Esophagus squamous epithelium (tissue), 5 donors: ENCODE results near the gene CHD3. TPM values are rescaled to one million over a fixed set of nuclear protein-coding genes. Genes with fewer than 3 reads are reported as not detected.

Experiments used
- DNase-seq: peaks from one replicate; lab custom pipeline; 2025; lab: John Stamatoyannopoulos, UW
- H3K27ac ChIP-seq, 4 donors: fragments of 200-600 bp; sonication (generic); one replicate each; pipeline ENCODE4 v1.5.1; 2016 to 2019; ENCODE audit warnings: mild to moderate bottlenecking in 1 of 4
- H3K27me3 ChIP-seq, 4 donors: fragments of 200-600 bp; sonication (generic); 1 replicate in 3 of 4; 2 replicates in 1 of 4; pipeline versions ENCODE4 v1.5.1 to v1.6.0; 2017 to 2021; ENCODE audit warnings: antibody characterized with exemption in 1 of 4
- H3K36me3 ChIP-seq, 3 donors: fragments of 200-600 bp; sonication (generic); one replicate each; pipeline ENCODE4 v1.5.1; 2016 to 2019
- H3K4me1 ChIP-seq, 3 donors: fragments of 200-600 bp; sonication (generic); one replicate each; pipeline ENCODE4 v1.5.1; 2017 to 2019
- H3K4me3 ChIP-seq, 4 donors: fragments of 200-600 bp; sonication (generic); 1 replicate in 3 of 4; 2 replicates in 1 of 4; pipeline ENCODE4 v1.5.1; 2016 to 2019; ENCODE audit warnings: mild to moderate bottlenecking in 2 of 4, moderate library complexity in 1 of 4
- H3K9me3 ChIP-seq, 3 donors: fragments of 200-600 bp; sonication (generic); one replicate each; pipeline ENCODE4 v1.5.1; 2016 to 2019
- POLR2A ChIP-seq, 4 donors: fragments of 450-650 bp; IDR thresholded peaks; one replicate each; pipeline ENCODE4 v1.6.1; 2017; ENCODE audit warnings: antibody characterized with exemption in 4 of 4, mild to moderate bottlenecking in 4 of 4, moderate library complexity in 3 of 4
- WGBS, 2 donors: methylation state at CpG; one replicate each; pipeline ENCODE4 v1.1.5; 2018; 5-methylcytosine and 5-hydroxymethylcytosine counted together
- intact Hi-C: fragments of 100-400 bp; cut with DNase I; formaldehyde crosslinking; loops from one replicate; pipeline ENCODE4 v1.15.0; 2022
- total RNA-seq, 4 donors: library from RNA; depleted of rRNA; stranded (reverse); fragments of >200 nt; gene quantifications; one replicate each; pipeline ENCODE4 v1.1.0, GENCODE V29; 2016
- TF ChIP-seq, protein P1 (sequence below), 6 experiments: fragments of 450-650 bp in 4 of 6; fragments of 200-600 bp in 2 of 6; sonication (generic) in 2 of 6; IDR thresholded peaks; one replicate each; pipeline ENCODE4 v1.5.1; 2016 to 2019; ENCODE audit warnings: antibody characterized with exemption in 6 of 6, mild to moderate bottlenecking in 4 of 6, moderate library complexity in 4 of 6
- donor health status: DM: yes; HTN: yes; CAD: no.

Gene CHD3
- total RNA-seq, 4 donors from 2014 or later: 57.7 to 93.5 (median 73.0) TPM

DNA sequence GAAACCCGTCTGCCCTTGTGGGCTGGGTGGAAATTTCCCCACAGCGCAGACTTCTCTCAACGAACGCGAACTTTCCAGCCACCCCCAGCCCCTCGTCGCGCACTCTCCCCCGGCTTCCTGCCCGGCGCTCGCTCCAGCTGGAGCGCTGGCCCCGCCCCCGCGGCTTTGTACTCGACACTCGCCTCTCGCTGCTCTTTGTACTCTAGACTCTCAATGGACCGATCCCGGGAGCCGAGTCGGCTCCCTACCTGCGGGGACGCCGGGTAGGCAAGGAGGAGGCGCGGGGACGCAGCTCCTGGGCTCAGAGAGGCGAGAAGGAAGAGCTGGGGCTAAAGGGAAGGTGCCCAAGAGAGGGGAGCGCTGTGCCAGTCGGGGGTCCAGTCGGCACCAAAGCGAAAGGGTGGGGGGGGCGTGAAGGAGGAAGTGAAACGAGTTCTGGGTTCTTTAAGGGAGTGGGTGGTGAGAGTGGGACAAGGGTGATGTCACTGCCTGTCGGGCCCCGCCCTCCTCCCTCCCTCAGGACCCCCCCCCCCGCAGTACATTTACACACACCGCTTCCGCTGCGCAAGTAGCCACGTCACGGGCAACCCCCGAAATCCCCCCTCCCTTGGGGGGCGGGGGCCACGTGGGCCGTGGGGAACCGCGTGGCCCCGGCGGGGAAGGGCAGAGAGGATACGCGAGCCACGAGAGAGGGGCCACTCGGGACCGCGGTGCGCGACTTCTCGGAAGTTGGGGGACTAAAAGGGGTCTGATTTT, 44.9 kb upstream of the CHD3 start:
- TF ChIP-seq, protein P1, sequence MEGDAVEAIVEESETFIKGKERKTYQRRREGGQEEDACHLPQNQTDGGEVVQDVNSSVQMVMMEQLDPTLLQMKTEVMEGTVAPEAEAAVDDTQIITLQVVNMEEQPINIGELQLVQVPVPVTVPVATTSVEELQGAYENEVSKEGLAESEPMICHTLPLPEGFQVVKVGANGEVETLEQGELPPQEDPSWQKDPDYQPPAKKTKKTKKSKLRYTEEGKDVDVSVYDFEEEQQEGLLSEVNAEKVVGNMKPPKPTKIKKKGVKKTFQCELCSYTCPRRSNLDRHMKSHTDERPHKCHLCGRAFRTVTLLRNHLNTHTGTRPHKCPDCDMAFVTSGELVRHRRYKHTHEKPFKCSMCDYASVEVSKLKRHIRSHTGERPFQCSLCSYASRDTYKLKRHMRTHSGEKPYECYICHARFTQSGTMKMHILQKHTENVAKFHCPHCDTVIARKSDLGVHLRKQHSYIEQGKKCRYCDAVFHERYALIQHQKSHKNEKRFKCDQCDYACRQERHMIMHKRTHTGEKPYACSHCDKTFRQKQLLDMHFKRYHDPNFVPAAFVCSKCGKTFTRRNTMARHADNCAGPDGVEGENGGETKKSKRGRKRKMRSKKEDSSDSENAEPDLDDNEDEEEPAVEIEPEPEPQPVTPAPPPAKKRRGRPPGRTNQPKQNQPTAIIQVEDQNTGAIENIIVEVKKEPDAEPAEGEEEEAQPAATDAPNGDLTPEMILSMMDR (IDR thresholded peaks at IDR 0.05): no peak
- peak in 3 of 4 donors; percentile 36 to 74 (median 55) for TF ChIP-seq POLR2A (IDR thresholded peaks at IDR 0.05)
- DNase-seq: peak; percentile 68
- Histone ChIP-seq H3K27me3 (no peaks in the 10 kb centered on the region), H3K27ac (peak overlapping the region; percentile 96 to 99 (median 97)), H3K36me3 (peaks cover 27 to 43% (median 29%) of the 10 kb centered on the region in 3 donors), H3K9me3 (no peaks in the 10 kb centered on the region), H3K4me3 (peak overlapping the region; percentile 67 to 81 (median 74)), H3K4me1 (peaks cover 26 to 72% (median 42%) of the 10 kb centered on the region in 3 donors)
- intact Hi-C loops: no loop called here
- 0% methylated on average over 7 to 23 of the region's 61 CpGs for WGBS, 2 donors

DNA sequence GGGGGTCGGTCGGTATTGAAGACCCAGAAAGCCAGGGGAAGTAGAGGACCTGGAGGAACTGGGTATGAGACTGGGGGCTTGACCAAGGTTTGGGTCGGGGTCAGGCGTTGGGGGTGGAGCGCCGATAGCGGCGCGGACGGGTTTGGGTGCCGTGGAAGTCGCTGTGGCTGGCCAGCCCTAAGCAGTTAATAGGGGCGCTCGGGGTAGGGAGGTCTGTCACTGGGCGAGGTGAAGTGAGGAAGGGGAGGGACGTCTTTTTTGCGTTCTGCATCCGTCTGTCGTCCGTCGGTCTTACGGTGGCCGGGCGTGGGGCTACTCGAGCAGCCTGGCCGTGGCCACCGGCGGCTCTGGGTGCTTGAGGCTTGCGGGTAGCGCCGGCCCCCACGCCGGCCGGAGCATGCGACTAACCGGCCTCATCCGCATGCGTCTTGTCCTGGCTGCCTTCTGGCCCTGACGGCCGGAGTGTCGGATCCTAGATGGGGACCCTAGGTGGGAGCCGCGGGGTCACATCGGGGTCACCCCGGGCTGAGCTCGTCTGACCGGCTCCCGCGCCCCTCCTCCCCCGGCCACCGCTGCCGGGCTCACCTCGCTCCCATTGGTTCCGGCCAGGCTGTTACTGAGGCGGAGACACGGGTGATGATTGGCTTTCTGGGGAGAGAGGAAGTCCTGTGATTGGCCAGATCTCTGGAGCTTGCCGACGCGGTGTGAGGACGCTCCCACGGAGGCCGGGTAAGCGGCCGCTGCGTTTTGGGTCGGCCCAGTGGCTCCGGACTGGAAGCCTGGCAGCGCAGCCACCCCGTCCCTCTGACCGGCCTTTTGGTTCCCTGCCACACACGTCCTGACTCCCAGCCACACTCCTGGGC, 44.1 kb upstream of the CHD3 start:
- 0% methylated on average over 21 to 27 of the region's 71 CpGs for WGBS, 2 donors
- peaks cover 18 to 64% (median 34%) of the 10 kb centered on the region in 3 donors for H3K4me1 ChIP-seq
- TF ChIP-seq, protein P1 (IDR thresholded peaks at IDR 0.05): peak in 3 of 6 experiments; percentile 1 to 7 (median 4)
- TF ChIP-seq POLR2A (IDR thresholded peaks at IDR 0.05): peak in 3 of 4 donors; percentile 62 to 92 (median 91)
- H3K27ac ChIP-seq: peak overlapping the region; percentile 96 to 99 (median 97)
- intact Hi-C loops: no loop called here
- peaks cover 35 to 51% (median 35%) of the 10 kb centered on the region in 3 donors for H3K36me3 ChIP-seq
- DNase-seq: peak; percentile 78
- no peaks in the 10 kb centered on the region for H3K27me3 ChIP-seq
- no peaks in the 10 kb centered on the region for H3K9me3 ChIP-seq
- H3K4me3 ChIP-seq: peak overlapping the region; percentile 67 to 81 (median 74)

- Histone ChIP-seq H3K4me3 (peak overlapping the region; percentile 67 to 81 (median 74)), H3K27me3 (no peaks in the 10 kb centered on the region), H3K4me1 (peaks cover 12 to 55% (median 24%) of the 10 kb centered on the region in 3 donors), H3K9me3 (no peaks in the 10 kb centered on the region), H3K36me3 (peaks cover 41 to 58% (median 44%) of the 10 kb centered on the region in 3 donors), H3K27ac (peak overlapping the region; percentile 96 to 99 (median 97))
- WGBS, 2 donors: 76 to 82% methylated on average over 4 to 7 of the region's 15 CpGs
- TF ChIP-seq POLR2A (IDR thresholded peaks at IDR 0.05): no peak
- TF ChIP-seq, protein P1 (IDR thresholded peaks at IDR 0.05): no peak
- DNase-seq: no peak
- intact Hi-C loops: no loop called here
Measured at GRCh38 chr17:7845359-7846062, 43.1 kb upstream of the CHD3 start.

DNA sequence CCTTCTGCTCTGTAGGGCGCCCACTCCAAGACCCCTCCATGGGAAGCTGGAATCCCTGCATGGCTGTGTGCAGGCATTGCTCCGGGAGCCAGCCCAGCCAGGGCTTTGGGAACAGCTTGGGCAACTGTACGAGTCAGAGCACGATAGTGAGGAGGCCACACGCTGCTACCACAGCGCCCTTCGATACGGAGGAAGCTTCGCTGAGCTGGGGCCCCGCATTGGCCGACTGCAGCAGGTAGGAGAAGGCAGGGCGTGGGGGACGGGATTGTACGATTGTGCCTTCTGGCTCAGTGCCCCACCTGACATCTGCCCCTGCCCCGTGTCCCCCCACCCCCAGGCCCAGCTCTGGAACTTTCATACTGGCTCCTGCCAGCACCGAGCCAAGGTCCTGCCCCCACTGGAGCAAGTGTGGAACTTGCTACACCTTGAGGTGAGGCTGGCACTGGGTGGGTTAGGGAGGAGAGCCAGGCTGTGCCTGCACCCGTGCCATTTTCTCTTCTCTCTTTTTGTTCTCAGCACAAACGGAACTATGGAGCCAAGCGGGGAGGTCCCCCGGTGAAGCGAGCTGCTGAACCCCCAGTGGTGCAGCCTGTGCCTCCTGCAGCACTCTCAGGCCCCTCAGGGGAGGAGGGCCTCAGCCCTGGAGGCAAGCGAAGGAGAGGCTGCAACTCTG, 42.4 kb upstream of the CHD3 start:
- intact Hi-C loops: no loop called here
- Histone ChIP-seq H3K36me3 (peaks cover 44 to 60% (median 46%) of the 10 kb centered on the region in 3 donors), H3K27ac (peak overlapping the region in 1 of 4 donors; percentile 97), H3K4me1 (peaks cover 14 to 52% (median 21%) of the 10 kb centered on the region in 3 donors), H3K9me3 (no peaks in the 10 kb centered on the region), H3K27me3 (no peaks in the 10 kb centered on the region), H3K4me3 (no peak overlapping the region)
- TF ChIP-seq POLR2A (IDR thresholded peaks at IDR 0.05): no peak
- TF ChIP-seq, protein P1 (IDR thresholded peaks at IDR 0.05): no peak
- no peak for DNase-seq
- WGBS, 2 donors: 73 to 93% methylated on average over 3 to 12 of the region's 22 CpGs
